Measurements from ENCODE around the gene GRM8.

DNA sequence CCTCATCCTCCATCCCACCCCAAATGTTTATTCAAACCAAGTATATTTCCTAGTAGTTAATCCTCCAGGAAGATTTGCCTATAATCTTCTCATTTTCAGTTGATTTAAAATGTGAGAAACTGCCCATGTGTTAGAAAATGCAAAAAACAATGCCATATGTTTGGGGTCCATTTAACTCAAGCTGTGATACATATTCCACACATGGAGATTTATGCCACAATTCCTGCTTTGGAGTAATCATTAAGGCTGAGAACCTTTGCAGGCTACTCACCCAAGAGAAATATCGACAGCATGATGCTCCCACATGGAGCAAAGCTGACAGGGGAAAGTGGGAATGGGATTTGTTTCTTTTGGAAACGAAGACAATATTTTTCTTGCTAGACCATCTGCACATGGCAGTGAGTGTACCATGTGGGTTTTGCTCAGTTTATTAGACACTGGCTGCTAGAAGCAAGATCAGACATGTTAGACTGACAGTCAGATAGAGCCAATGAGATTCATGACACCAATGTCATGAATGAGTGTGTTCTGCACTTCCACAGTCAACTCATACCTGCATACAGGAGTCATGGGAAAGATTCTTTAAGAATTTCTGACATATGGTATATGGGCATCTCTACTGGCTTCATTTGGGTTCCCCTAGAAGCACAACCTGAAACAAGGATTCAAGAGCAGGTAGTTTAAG is 3.4 kb upstream of the GRM8 start:
- TF ChIP-seq, protein P1, sequence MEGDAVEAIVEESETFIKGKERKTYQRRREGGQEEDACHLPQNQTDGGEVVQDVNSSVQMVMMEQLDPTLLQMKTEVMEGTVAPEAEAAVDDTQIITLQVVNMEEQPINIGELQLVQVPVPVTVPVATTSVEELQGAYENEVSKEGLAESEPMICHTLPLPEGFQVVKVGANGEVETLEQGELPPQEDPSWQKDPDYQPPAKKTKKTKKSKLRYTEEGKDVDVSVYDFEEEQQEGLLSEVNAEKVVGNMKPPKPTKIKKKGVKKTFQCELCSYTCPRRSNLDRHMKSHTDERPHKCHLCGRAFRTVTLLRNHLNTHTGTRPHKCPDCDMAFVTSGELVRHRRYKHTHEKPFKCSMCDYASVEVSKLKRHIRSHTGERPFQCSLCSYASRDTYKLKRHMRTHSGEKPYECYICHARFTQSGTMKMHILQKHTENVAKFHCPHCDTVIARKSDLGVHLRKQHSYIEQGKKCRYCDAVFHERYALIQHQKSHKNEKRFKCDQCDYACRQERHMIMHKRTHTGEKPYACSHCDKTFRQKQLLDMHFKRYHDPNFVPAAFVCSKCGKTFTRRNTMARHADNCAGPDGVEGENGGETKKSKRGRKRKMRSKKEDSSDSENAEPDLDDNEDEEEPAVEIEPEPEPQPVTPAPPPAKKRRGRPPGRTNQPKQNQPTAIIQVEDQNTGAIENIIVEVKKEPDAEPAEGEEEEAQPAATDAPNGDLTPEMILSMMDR (IDR thresholded peaks at IDR 0.05): no peak
- TF ChIP-seq POLR2AphosphoS5 (IDR thresholded peaks at IDR 0.05; ENCODE audit: low read depth, low read length): no peak
- TF ChIP-seq, protein P2, sequence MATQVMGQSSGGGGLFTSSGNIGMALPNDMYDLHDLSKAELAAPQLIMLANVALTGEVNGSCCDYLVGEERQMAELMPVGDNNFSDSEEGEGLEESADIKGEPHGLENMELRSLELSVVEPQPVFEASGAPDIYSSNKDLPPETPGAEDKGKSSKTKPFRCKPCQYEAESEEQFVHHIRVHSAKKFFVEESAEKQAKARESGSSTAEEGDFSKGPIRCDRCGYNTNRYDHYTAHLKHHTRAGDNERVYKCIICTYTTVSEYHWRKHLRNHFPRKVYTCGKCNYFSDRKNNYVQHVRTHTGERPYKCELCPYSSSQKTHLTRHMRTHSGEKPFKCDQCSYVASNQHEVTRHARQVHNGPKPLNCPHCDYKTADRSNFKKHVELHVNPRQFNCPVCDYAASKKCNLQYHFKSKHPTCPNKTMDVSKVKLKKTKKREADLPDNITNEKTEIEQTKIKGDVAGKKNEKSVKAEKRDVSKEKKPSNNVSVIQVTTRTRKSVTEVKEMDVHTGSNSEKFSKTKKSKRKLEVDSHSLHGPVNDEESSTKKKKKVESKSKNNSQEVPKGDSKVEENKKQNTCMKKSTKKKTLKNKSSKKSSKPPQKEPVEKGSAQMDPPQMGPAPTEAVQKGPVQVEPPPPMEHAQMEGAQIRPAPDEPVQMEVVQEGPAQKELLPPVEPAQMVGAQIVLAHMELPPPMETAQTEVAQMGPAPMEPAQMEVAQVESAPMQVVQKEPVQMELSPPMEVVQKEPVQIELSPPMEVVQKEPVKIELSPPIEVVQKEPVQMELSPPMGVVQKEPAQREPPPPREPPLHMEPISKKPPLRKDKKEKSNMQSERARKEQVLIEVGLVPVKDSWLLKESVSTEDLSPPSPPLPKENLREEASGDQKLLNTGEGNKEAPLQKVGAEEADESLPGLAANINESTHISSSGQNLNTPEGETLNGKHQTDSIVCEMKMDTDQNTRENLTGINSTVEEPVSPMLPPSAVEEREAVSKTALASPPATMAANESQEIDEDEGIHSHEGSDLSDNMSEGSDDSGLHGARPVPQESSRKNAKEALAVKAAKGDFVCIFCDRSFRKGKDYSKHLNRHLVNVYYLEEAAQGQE (IDR thresholded peaks at IDR 0.05; ENCODE audit: insufficient read depth in 1 of 2, low read depth in 2 of 2, low read length in 1 of 2): no peak
- no peak for TF ChIP-seq SIN3A (IDR thresholded peaks at IDR 0.05; ENCODE audit: borderline replicate concordance, insufficient read depth, low read depth, low read length)
- TF ChIP-seq TCF7L2 (IDR thresholded peaks at IDR 0.05; ENCODE audit: low read depth, low read length): no peak
